Stimulated activated CD4-positive, alpha-beta T cell treated with anti-CD3 and anti-CD28 coated beads, Interleukin-1b, Interleukin-23, amount 100 ng/mL, for 48 hours (primary cell): Measurements from ENCODE around the gene DOCK9.
A peak's percentile ranks its signal among the peaks of the same experiment; 100 is the strongest.

Source experiments
- DNase-seq: peaks from one replicate; pipeline ENCODE4 v3.0.0-alpha.2; 2020

Gene DOCK9

GRCh38 chr13:98842858-98843481, 134.9 kb downstream of the DOCK9 start:
- DNase-seq = peak; percentile 65

GRCh38 chr13:98842070-98842469, 135.8 kb downstream of the DOCK9 start:
- DNase-seq = no peak

GRCh38 chr13:98839856-98840769, 137.8 kb downstream of the DOCK9 start:
- peak; percentile 34 for DNase-seq

GRCh38 chr13:98838776-98839175, 139.1 kb downstream of the DOCK9 start:
- no peak for DNase-seq

DNA sequence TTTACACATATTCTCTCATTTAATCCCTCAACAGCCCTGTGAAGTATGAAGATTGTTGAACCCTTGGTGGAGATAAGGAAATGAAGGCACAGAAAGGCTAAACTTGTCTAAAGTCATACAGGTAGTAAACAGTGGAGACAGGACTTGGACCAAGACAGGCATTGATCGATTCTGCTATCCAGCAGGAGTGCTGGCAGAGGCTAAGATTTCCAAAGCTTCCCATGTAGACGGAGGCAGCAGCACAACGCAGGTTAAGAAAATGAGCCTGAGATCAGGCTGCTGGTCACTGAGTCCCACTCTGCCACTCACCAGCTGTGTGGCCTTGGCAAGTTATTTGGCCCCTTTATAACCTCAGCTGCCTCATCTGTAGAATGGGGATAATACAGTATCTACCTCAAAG, 140.0 kb downstream of the DOCK9 start:
- DNase-seq = no peak

GRCh38 chr13:98835156-98835555, 142.7 kb downstream of the DOCK9 start:
- no peak for DNase-seq

- no peak for DNase-seq
Observed at GRCh38 chr13:98834254-98834960, 143.5 kb downstream of the DOCK9 start.

DNA sequence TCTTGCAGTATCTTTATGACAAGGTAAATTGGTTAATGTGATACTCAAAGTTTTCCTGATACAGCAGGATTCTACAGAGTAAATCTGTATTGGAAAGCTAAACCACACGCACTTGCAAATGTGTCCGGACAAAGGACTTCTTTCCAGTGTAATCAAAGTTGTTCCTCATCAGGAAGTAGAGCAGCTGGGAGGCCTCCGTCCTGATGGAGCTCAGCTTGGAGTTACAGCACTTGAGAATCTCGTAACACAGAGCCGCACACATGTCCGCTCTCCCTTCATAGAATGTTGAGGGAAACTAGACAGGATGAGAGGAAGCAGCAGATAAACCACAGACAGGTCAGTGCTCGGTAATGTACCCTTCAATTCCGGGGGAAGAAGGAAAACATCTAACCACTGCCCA, 146.6 kb downstream of the DOCK9 start:
- DNase-seq = no peak

- no peak for DNase-seq
Observed at GRCh38 chr13:98829541-98829940, 148.3 kb downstream of the DOCK9 start.

- DNase-seq = no peak
Observed at GRCh38 chr13:98828614-98829013, 149.2 kb downstream of the DOCK9 start.

- no peak for DNase-seq
Observed at GRCh38 chr13:98827449-98827848, 150.4 kb downstream of the DOCK9 start.

DNA sequence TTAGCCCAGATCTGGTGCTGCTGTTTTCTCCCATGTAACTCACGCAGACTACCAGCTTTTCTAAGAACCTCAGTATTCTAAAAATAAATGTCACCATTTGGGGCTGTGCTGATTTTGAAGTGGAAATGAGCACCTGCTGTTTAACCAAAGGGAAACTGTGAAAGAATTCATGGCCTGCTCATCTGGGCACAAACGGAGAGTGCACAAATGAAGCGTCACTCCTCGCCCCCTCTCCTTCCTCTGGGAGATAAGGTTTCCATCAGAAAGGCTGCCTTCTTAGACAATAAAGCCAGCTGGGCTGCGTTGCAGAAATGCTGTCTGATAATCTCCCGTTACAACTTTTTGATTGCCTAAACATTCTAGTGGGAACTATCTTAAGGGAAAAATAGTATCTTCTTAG, 151.7 kb downstream of the DOCK9 start:
- no peak for DNase-seq

DNA sequence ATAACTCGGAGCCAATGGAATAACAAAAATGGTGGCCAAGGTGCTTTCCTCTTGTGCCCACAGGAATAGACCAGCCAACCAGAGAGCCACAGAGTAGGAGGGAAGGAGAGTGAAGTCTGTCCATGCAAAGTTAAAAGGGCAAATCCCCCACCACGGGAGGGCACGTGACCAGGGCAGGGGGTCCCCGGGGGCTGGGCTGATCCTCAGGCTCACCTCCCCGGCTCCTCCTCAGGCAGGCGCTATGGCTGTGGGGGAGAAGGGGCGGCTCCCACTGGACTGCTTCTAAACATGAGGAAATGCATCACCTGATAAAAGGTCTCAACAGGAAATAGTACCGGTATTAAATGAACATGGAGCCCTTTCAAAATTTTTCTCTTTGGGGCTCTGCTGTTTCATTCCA, 152.2 kb downstream of the DOCK9 start:
- no peak for DNase-seq

GRCh38 chr13:98824376-98825160, 153.3 kb downstream of the DOCK9 start:
- no peak for DNase-seq

GRCh38 chr13:98823442-98823841, 154.4 kb downstream of the DOCK9 start:
- no peak for DNase-seq

GRCh38 chr13:98822225-98822606, 155.6 kb downstream of the DOCK9 start:
- no peak for DNase-seq

GRCh38 chr13:98821372-98822224, 156.3 kb downstream of the DOCK9 start:
- DNase-seq = no peak

GRCh38 chr13:98820744-98821371, 157.0 kb downstream of the DOCK9 start:
- no peak for DNase-seq

DNA sequence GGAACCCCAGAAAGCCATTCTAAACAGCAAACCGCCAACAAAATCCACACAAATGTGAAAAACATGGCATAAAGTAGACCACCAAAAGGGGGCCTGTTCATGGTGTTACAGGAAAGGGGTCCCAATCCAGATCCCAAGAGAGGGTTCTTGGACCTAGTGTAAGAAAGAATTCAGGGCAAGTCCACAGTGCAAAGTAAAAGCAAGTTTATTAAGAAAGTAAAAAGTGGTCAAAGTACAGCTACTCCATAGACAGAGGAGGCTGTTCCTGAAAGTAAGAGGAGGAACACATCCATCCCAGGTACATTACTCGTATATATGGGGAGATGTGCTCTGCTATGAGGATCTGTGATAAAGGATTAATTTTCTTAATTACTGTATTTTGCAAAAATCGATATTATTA, 157.6 kb downstream of the DOCK9 start:
- DNase-seq = no peak

DNA sequence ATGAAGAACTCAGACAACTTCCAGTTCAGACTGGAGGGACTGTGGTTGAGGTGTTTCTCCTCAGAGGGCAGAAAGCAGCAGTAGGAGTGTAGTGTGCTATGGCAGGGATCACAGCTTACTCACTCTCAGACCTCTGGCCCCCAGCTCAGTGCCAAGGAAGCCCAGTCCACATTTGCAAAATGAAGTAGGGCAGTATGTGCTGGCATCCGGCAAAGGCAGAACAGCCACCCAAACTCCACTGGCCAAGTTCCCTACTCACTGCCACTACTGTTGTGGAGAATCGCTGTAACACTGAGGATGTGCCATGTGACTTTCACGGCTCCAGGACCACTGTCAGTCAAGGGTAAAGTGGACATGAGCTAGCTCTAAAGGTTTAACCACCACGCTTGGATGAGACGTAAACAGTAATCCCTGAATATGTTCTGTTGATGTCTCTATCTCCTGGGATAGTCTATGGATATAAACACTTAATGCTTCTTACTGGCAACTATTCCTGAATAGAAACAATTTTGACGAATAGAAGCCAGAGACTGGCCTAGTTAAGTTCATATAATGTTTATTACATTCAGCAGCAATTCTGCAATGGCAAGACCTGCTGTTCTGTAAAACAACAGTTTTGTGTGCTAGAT, 158.4 kb downstream of the DOCK9 start:
- DNase-seq = no peak

- no peak for DNase-seq
Observed at GRCh38 chr13:98816406-98816805, 161.5 kb downstream of the DOCK9 start.
